GM18498 (cell line): ENCODE data around the gene LOXL1.
A peak's percentile ranks its signal among the peaks of the same experiment; 100 is the strongest.
"Not testable (repeated sequence)": the region's sequence is repeated elsewhere in the genome, so short reads cannot be mapped to it uniquely, and the experiment has no call there.

Experiments
- ATAC-seq: cut with Tn5 transposase; IDR thresholded peaks from one replicate; pipeline ENCODE4 v1.9.1; 2021; ENCODE audit warnings: mild to moderate bottlenecking, moderate library complexity; ENCODE audit not compliant: unreplicated experiment

The LOXL1 gene

GRCh38 chr15:73951601-73952000 lies 25.3 kb downstream of the LOXL1 start:
- ATAC-seq: no peak

DNA sequence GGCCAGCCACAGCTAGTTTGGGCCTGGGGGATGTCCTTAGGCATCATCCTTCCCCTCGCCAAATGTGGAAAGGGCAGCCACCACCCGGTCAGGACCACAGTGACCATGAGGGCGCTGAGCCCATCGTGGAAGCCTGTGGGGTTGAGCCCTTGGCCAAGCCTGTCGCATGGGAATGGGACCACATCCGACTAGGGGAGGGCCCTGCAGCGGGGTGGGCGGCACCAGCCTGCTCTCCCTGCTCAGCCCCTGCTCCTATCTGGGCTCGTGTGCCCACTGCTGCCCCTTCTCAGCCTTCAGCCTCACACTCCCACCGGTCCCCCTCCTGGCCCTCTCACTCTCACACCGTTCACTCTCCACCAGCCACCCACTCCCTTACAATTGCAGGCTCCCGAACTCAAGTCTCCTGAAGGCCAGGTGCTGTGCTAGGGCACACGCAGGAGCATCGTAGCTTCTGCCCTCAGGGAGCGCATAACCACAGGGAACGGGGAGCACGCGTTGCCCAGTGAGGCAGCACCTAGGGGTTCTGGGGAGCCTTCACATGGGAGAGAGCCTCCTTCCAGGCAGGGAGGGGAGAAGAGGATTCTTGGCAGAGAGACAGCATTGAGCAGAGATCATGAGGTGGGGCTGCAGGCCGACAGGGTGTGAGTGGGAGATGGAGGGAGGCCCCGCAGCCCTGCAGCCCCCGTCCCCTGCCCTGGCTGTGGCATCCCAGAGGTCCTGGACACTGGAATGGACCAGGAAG lies 26.1 kb downstream of the LOXL1 start:
- no peak for ATAC-seq

DNA sequence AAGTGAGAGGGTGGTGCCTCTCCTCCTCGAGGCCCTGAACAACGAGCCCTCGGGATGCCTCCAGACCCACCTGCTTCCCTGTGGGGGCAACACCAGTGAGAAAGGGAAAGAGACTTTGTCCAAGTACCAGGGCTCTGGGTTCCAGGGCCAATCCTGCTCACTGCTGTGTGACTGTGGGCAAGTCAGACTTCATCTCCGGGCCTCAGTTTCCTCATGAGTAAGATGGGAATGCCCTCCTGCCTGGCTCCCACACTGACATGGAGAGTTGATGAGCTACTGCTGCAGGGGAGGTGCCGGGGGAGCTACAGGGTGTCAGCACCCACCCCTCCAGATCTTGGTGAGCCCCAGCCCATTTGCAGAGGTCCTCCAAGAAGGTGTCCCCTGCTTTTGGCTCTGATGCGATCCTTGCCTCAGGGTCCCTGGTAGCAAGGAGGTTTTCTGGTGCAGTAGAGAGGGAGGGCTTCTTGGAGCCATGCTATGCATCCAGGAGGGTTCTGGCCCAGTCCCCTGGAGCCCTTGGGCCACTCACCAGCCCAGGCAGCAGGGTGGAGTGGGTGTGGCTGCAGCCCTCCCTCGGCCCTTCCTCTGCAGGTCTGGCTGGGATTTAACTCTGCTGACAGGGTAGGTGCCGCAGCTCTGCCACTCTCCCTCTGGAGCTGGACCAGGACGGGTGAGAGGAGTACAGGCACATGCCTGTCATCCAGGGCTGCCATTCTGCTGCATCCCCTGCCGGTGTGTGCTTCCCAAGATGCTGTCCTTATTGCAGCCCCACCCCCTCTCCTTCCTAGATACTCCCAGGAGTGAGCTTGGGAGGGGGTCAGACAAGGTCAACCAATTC lies 26.9 kb downstream of the LOXL1 start:
- no peak for ATAC-seq

DNA sequence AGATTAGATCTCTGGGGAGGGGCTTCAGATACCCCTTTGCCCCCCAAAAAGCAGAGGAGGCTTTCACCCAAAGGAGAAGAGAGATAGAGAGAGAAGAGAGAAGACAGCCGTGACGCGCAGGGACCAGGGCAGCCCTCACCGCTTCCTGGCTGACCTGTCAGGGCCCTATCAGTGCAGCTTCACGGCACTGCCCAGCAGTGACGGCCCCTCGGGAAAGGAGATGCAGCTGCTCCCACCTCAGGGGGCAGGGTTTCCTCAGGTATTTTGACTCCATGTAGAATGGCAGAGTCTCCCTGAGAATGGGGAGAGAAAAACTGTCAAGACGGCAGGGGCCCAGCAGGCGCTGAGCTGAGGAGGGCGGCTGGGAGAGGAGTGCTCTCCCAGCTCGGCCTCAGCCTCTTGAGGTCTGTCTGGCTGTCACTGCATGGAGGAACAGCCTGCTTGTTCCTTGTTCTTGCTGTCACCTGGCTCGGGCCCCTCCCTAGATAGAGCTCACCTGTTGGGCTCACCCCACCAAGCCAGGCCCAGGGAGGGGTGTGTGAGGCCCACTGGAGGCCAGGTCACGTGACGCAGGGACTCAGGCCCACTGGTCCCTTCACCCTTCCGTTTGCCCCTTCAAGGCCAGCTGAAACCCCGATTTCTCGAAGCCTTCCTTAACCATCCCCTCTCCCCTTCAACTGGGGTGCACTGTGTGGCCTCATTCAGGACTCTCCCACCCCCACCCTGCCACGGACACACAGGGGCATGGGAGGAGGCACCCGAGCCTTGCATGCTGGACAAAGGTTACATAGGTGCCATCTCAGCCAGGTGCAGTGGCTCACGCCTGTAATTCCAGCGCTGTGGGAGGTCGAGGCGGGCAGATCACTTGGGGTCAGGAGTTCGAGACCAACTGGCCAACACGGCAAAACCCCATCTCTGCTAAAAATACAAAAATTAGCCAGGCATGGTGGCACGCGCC lies 28.2 kb downstream of the LOXL1 start:
- ATAC-seq: no peak

- ATAC-seq: no peak
Measured at GRCh38 chr15:73955326-73955725, 29.1 kb downstream of the LOXL1 start.

GRCh38 chr15:73955861-73956742 lies 29.8 kb downstream of the LOXL1 start:
- ATAC-seq: no peak

- no peak for ATAC-seq
Measured at GRCh38 chr15:73956743-73957135, 30.5 kb downstream of the LOXL1 start.

- ATAC-seq: no peak
Measured at GRCh38 chr15:73957276-73957675, 31.0 kb downstream of the LOXL1 start.

- ATAC-seq: no peak
Measured at GRCh38 chr15:73957785-73958184, 31.5 kb downstream of the LOXL1 start.

GRCh38 chr15:73959012-73959581 lies 32.8 kb downstream of the LOXL1 start:
- ATAC-seq: no peak

GRCh38 chr15:73959801-73960200 lies 33.5 kb downstream of the LOXL1 start:
- ATAC-seq: no peak

DNA sequence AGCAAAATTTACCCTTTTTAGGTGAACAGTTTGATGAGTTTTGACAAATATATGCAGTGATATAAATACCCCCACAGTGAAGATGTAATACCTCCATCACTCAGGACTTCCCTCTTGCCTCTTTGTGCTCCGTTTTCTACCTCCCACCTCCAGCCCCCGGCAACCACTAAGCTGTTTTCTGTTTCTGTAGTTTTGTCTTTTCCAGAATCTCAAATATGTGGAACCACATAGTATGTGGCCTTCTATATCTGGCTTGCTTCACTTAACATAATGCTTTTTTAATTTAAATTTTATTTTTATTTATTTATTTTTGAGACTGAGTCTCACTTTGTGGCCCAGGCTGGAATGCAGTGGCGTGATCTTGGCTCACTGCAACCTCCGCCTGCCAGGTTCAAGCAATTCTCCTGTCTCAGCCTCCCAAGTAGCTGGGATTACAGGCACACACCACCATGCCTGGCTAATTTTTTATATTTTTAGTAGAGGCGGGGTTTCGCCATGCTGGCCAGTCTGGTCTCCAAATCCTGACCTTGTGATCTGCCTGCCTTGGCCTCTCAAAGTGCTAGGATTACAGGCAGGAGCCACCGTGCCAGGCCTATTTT lies 34.3 kb downstream of the LOXL1 start:
- ATAC-seq: not testable (repeated sequence)

DNA sequence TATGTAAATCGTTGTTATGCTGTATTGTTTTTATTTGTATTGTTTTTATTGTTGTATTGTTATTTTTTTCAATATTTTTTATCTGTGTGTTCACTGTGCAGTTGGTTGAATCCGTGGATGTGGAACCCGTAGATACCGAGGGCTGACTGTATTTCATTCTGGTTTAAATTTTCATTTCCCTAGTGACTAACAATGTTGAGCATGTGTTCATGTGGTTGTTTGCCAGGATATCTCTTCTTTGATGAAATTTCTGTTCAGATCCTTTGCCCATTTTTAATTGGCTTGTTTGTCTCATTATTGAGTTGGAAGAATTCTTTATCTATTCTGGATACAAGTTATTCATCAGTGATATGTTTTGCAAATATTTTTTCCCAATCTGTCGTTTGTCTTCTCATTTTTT lies 36.2 kb downstream of the LOXL1 start:
- ATAC-seq: no peak

DNA sequence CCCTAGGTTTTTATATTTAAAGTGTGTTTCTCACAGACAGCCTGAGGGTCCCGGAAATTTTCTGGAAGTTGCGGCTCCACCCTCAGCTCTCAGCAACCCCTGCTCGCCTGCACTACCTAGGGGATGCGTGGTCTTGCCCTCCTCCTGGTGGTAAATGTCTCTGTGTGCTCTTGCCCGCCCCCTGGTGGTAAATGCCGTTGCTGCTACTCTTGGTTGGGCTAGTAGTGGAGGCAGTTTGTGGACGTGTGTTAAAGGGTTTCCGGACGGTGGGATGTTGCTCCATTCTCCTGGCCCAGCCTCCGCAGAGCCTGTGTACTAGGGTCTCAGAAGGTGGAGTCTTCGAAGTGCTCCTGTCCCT lies 38.5 kb downstream of the LOXL1 start:
- ATAC-seq: peak; percentile 59

GRCh38 chr15:73965094-73965757 lies 39.0 kb downstream of the LOXL1 start:
- ATAC-seq: peak; percentile 28

DNA sequence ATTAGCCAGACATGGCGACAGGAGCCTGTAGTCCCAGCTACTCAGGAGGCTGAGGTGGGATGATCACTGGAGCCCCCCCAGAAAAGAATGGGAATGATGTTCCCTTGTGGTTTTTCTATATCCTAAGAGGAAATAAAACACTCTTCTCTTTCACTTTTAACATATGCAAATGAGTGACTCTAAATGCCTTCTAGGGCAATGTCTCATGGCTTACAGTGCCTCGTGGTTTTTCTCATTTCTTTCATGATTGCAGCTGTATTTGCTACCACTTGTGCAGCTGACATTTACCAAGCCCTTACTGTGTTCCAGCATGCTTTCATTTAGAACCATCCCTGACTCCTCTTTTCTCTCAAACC lies 39.5 kb downstream of the LOXL1 start:
- peak; percentile 77 for ATAC-seq

- ATAC-seq: no peak
Measured at GRCh38 chr15:73968461-73968860, 42.2 kb downstream of the LOXL1 start.

GRCh38 chr15:73969151-73969759 lies 43.0 kb downstream of the LOXL1 start:
- no peak for ATAC-seq
